Left kidney (tissue), 2 donors: ENCODE data around the gene GABBR2. TPM values are rescaled to one million over a fixed set of nuclear protein-coding genes. Genes with fewer than 3 reads are reported as not detected.

ENCODE experiments used
- DNase-seq: peaks from one replicate; pipeline ENCODE4 v3.0.0-alpha.2; 2013
- polyA plus RNA-seq: library from polyadenylated mRNA; unstranded; fragments of 120-200 nt; gene quantifications from one replicate; pipeline ENCODE4 v1.2.1, GENCODE V29; 2013; ENCODE audit not compliant: insufficient read length

The GABBR2 gene
- polyA plus RNA-seq, 1 donor: 6.3 TPM

- DNase-seq: peak; percentile 38
Observed at GRCh38 chr9:98634685-98635336, 73.9 kb downstream of the GABBR2 start.

- DNase-seq: no peak
Observed at GRCh38 chr9:98632839-98633238, 75.9 kb downstream of the GABBR2 start.

- DNase-seq: no peak
Observed at GRCh38 chr9:98627296-98627695, 81.4 kb downstream of the GABBR2 start.

GRCh38 chr9:98625728-98626127 lies 83.0 kb downstream of the GABBR2 start:
- DNase-seq: no peak

GRCh38 chr9:98619788-98620187 lies 88.9 kb downstream of the GABBR2 start:
- no peak for DNase-seq

GRCh38 chr9:98615633-98616032 lies 93.1 kb downstream of the GABBR2 start:
- DNase-seq: no peak

- no peak for DNase-seq
Observed at GRCh38 chr9:98614941-98615340, 93.8 kb downstream of the GABBR2 start.

GRCh38 chr9:98612061-98612752 lies 96.5 kb downstream of the GABBR2 start:
- peak; percentile 33 for DNase-seq

GRCh38 chr9:98611319-98611718 lies 97.4 kb downstream of the GABBR2 start:
- no peak for DNase-seq

GRCh38 chr9:98610711-98611110 lies 98.0 kb downstream of the GABBR2 start:
- DNase-seq: no peak

GRCh38 chr9:98610211-98610610 lies 98.5 kb downstream of the GABBR2 start:
- no peak for DNase-seq

- DNase-seq: no peak
Observed at GRCh38 chr9:98609646-98610045, 99.1 kb downstream of the GABBR2 start.

GRCh38 chr9:98607787-98608186 lies 100.9 kb downstream of the GABBR2 start:
- no peak for DNase-seq

GRCh38 chr9:98607152-98607551 lies 101.6 kb downstream of the GABBR2 start:
- no peak for DNase-seq

- no peak for DNase-seq
Observed at GRCh38 chr9:98606730-98607129, 102.0 kb downstream of the GABBR2 start.

- no peak for DNase-seq
Observed at GRCh38 chr9:98605116-98605515, 103.6 kb downstream of the GABBR2 start.

- no peak for DNase-seq
Observed at GRCh38 chr9:98603821-98604383, 104.8 kb downstream of the GABBR2 start.

GRCh38 chr9:98602839-98603500 lies 105.8 kb downstream of the GABBR2 start:
- no peak for DNase-seq

- DNase-seq: no peak
Observed at GRCh38 chr9:98600631-98601030, 108.1 kb downstream of the GABBR2 start.

- DNase-seq: no peak
Observed at GRCh38 chr9:98599566-98600216, 109.0 kb downstream of the GABBR2 start.

GRCh38 chr9:98598861-98599260 lies 109.9 kb downstream of the GABBR2 start:
- no peak for DNase-seq

- DNase-seq: no peak
Observed at GRCh38 chr9:98597236-98597771, 111.4 kb downstream of the GABBR2 start.
